Ureter (tissue), 1 donor: ENCODE data around the gene AMBP. TPM values are rescaled to one million over a fixed set of nuclear protein-coding genes. Genes with fewer than 3 reads are reported as not detected.

Experiments used
- DNase-seq: peaks from one replicate; pipeline ENCODE4 v3.0.0-alpha.2; 2020; ENCODE audit warnings: low spot score
- total RNA-seq: library from RNA; stranded (reverse); gene quantifications from one replicate; pipeline ENCODE4 v1.2.4, GENCODE V29; 2023
- donor health status: DM: yes; HTN: yes; CAD: no.

The AMBP gene
- total RNA-seq, 1 donor from 2014 or later: 0.99 TPM

DNA sequence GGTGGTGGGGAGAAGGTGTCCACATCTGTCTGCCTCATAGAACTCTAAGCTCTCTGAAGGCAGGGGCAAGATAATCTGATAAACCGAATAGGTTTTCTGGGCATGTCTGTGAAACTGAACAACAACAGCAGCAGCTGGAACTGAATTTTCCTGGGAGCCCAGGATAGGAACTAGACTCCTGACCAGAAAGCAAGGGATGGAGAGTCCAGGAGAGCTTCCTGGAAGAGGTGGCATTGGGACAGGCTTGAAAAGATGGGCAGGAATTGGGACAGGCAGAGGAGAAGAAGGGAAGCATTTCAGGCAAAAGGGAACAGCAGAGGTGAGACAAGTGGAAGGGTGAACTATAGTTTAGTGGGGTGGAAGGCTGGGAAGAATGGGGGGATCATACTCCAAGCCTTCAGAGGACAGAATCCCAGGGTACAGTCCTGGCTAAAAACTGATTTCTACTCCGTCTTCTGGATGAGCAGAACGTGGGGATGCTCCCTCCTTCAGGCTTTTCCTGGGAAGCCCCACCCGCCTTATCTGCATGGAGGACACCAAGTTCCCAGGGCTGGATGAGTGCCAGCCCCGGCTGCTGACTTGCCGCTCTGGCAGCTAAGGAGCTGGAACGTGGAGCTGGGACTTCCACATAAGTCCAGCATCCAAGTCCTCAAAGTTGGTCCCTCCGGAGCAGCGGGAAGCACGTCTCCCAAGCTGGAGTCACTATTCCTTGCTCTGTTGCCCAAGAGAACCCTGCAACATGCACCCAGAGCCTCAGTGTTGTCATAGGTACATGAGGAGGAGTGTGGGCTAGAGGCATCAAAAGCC, 34.9 kb upstream of the AMBP start:
- peak; percentile 89 for DNase-seq

DNA sequence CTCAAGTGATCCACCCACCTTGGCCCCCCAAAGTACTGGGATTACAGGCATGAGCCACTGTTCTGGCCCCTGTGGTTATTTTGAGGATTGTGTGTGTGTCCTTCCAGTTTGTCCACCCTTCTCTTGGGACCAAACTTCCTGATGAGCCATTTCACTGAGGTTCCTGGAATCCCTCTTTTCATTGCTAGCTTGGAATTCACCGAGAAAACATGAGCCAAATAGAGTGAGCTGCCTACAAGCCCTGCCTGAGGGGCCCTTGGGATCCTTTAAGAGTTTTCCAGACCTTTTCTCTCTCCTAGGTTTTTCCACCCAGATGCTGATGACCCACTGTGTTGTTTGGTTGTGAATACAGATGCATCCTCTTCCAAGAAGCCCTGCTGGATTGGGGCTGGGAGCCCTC, 34.2 kb upstream of the AMBP start:
- DNase-seq: no peak

- DNase-seq: no peak
Measured at GRCh38 chr9:114110180-114110579, 32.1 kb upstream of the AMBP start.

DNA sequence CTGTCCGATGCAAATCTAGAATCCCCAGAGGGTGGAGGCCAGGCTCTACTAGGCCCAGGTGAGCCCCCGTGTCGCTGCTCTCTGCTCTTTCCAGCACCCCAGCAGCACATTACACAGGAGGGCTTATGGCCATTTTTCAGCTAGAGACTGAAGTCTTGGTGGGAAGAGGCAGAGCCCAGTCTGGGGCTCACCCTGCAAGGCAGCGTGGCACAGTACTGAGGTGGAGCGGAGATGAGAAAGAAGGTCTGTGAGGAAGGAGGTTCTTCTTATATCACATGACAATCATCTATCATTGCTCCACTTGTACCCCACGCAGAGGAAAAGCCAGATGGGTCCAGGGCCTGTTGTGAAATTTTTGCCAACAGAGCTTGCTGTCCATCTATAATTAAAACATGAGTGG, 31.0 kb upstream of the AMBP start:
- no peak for DNase-seq

DNA sequence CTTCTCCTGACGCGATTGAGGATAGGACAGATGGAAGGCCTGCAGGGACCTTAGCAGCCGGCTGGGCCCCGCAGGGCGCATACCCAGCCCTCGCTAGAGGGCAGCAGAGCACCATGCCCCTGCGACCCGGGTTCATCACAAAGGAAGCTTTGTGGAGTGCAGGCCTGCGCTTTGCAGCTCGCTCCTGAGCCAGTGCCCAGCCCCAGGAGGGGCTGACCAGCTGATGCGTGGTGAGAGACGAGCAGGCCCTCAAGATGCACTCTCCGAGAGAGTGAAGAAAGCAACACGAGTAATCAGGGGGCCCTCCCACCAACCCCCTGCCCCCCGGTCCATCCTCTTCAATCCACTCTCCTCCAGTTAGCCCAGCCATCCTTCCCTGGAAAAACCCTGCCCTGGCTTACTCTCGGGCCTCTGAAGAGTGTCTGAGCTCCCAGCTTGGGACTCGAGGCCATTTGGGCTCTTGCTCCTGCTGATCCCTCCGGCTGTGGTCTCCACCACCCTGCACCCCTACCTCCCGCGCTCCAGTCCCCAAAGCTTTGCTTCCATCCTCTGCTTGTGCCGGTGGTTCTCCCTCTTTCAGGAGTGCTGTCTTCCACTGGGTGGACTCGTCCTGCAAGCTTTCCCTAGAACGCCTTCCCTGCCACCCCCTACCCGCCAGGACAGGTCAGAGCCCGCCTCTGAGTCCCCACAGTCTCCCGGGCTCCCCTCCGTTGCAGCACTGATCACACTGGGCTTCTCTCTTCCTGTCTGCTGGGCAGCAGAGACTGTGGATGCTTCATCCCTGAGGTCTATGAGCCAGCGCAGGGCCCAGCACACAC, 30.1 kb upstream of the AMBP start:
- DNase-seq: peak; percentile 81

DNA sequence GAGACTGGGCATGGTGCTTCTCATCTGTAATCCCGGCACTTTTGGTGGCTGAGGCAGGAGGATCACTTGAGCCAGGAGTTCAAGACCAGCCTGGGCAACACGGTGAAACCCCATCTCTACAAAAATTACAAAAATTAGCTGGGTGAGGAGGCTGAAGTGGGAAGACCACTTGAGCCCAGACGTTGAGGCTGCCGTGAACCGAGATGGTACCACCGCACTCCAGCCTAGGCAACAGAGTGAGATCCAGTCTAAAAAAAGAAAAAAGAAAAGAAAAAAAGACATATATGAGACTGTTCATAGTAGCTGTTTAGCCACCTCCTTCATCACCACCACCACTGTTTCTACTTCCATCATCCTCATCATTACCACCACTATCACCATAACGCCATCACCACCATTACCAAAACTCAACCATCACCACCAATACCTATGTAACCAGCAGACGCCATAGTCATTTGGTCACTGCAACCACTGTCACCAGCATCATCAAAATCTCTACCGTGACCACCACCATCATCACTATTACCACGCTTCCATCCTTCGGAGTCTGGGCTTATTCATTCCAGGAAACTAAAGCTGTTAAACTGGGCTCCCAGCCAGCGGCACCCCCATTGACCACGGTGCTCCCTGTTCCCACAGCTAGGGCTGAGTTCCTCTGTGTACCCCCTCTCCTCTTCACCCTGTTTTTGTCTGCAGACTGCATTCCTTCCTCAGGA, 29.3 kb upstream of the AMBP start:
- DNase-seq: no peak

- no peak for DNase-seq
Measured at GRCh38 chr9:114105236-114105635, 27.1 kb upstream of the AMBP start.

- no peak for DNase-seq
Measured at GRCh38 chr9:114102484-114102883, 24.4 kb upstream of the AMBP start.

DNA sequence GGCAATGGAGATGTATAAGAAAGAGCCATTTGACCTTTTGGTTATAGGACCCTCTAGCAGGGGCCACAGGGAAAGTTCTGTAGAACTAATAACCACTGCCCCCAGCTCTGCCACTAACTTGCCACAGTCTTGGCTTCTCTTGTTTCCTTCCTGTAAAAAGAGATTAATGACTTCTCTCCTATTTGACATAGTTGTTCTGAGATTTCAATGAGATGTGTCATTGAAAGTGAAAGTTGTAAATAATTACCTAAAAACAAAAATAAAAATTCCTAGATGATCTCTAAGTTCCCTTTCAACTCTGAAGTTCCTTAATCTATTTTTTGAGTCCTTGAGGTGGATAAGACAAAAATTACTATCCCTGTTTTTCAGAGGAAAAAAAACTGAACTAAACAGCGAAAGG, 22.4 kb upstream of the AMBP start:
- DNase-seq: no peak

DNA sequence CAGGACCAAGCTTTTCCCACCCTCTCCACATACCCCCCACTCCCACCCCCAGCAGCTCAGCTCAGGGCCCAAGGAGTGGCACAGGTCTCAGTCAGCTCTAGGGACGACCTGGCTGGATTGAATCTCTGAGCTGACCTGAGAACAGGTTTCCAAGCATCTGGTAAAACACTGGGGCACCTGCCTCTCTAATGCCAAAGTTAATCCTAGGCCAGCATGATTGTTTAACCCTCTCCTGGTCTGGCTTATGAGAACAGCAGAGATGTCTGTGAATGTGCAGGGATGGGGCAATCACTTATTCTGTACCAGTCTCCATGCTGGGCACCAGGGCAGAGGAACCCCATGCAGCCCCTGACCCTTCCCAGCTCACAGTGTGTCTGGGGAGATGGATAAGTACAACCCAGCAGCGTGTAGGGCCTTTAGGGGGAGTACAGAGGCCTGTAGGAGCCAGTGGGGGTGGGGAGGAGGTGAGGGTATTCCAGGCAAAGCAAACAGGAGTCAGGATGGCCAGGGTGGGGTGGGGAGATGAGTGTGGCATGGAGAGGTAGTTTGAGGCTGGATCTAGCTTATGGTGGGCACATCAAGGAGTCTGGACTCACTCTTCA, 21.7 kb upstream of the AMBP start:
- DNase-seq: no peak

GRCh38 chr9:114098936-114099668, 21.0 kb upstream of the AMBP start, which contains the start of gene KIF12:
Gene KIF12, minus strand, starts transcription at chr9:114099292. Its CDS starts 16 bp downstream, at chr9:114099276.
- DNase-seq: no peak

DNA sequence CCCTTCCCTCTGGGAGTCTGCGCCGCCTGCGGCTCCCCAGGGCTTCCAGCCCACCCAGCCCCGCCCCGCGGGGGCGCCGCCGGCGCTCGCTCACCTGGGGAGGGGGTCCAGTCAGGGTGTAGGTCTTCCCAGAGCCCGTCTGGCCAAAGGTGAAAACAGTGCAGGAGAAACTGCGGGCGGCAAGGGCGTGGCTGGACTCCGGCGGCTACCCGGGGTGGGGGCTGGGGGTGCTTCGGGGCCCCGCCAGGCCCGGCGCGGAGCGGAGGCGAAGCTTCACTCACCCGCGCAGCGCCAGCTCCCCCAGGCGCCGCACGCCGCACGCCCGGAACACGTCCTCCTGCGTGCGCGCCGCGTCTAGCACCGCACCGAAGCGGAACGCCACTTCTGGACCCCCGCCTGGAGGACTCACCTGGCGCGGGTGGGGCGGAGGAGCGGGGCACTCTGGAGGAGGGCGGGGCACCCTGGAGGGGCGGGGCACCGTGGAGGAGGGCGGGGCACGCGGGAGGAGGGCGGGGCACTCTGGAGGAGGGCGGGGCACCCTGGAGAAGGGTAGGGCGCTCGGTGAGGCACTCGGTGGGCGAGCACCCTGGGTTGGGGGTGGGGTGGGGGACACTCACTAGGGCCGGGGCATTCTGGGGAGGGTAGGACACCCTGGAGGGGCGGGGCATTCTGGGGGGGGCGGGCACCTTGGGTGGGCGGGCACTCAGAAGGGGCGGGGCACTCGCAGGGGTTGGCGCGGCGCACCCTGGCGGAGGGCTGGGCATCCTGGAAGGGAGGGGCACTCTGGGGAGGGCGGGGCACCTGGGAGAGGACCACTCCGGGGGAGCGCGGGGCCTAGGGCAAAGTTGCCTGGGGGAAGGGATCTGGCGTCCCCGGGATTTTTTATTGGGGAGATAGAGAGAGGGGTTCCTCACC, 20.2 kb upstream of the AMBP start:
- peak; percentile 67 for DNase-seq

DNA sequence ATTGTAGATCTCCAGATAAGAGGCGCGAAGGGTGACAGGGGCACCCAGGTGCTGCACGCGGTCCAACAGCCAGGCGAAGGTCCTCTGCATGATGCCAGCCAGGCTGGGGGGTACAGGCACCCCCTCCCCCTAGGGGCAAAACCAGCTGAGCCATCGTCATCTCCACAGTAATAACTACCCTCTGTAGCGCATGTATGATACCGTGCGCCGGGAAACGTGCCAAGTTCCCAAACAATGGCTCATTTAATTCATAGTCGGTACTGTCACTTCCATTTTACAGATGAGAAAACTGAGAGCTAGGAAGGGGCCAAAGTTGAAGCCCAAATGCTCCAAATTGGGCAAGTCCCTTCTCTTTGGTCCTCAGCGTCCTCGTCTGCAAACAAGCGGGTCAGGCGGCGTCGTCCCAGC, 19.5 kb upstream of the AMBP start:
- DNase-seq: no peak

GRCh38 chr9:114096866-114097612, 18.9 kb upstream of the AMBP start:
- no peak for DNase-seq

DNA sequence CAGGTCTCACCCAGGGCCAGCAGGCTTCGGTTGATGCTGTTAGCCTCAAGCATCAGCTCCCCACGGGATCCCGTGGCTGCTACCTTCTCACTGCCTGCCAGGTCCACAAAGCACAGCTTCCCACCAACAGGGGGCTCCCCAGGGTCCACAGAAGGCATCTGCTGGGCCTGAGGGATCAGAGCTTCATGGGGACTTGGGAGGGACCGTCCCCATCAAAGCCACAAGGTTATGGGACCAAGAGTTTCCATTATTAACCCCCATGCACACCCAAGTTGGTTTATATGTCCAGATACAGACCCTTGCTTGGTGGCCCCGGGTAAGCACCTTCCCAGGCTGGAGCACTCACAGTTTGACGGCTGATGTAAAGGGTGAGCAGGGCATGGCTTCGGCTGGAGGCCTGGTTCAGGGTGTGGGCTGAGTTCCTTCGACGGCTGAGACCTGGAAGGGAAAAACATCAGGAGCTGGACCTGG, 18.0 kb upstream of the AMBP start:
- no peak for DNase-seq

DNA sequence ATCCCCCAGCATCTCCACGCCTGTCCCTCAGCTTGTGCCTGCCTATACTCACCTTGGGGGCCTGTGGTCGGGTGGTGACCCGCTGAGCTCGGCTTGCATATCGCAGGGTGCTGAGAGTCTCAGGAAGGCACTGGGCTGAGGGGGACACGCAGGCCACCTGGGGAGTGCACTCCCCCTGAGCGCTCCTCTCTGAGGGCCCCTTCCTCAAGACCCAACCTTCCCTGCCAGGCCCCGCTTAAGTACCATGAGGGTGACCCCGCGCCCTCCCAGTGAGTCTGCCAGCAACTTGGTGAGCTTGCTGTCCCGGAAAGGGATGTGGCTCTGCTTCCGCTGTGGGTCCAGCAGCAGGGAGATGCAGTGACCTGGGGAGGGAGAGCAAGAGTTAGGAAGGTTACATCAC, 16.9 kb upstream of the AMBP start:
- no peak for DNase-seq

DNA sequence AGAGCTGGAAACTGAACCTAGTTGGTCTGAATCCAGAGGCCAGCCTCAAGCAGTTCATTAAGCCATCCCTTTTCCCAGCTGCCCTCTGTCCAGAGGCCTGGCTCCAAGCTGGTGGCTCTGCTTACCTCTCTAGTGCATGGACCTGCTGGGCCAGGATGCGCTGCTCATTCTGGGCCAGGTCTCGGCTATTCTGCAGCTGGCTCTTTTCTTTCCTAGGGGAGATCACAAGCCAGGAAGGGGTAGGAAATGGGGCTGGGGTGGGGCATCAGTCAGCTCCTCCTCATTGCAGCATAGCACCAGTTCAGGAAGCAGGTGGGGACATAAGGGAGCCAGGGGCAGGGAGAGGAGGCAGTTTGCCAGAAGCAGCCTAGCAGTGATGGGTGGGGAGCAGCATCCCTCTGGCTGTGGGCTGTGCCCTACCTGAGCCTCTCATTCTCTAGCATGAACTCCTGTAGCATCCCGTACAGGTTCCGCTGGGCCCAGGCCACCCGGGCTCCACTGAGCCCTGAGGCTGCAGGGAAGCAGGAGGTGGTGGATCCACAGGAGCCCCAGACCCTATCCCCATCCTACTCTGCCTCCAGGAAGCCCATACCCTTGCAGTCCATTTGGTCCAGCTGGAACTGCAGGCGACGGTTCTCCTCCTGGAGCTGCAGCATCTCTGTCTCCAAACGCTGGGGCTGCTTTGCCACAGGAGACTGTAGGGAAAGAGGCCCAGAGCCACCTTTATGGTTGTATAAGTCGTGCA, 15.8 kb upstream of the AMBP start:
- no peak for DNase-seq

- DNase-seq: no peak
Measured at GRCh38 chr9:114093031-114093471, 15.0 kb upstream of the AMBP start.
